Measurements from ENCODE around the gene CERT1. TPM values are rescaled to one million over a fixed set of nuclear protein-coding genes. Genes with fewer than 3 reads are reported as not detected.

CERT1 gene
- total RNA-seq, 1 donor from 2014 or later = 33.1 TPM

- Mint-ChIP-seq H3K4me3 (ENCODE audit: unreplicated experiment) (no peak overlapping the region), H3K36me3 (ENCODE audit: unreplicated experiment) (peaks cover 33% of the 10 kb centered on the region), H3K27ac (ENCODE audit: unreplicated experiment) (no peak overlapping the region), H3K27me3 (ENCODE audit: unreplicated experiment) (no peaks in the 10 kb centered on the region), H3K4me1 (ENCODE audit: unreplicated experiment) (no peaks in the 10 kb centered on the region), H3K9me3 (ENCODE audit: unreplicated experiment) (peaks cover 45% of the 10 kb centered on the region)
- DNase-seq (ENCODE audit: extremely low spot score, unreplicated experiment) = no peak
- no peak for TF ChIP-seq CTCF (IDR thresholded peaks at IDR 0.05)
Observed at GRCh38 chr5:75482482-75482881, 28.9 kb downstream of the CERT1 start.

- no peaks in the 10 kb centered on the region for H3K27me3 Mint-ChIP-seq (ENCODE audit: unreplicated experiment)
- DNase-seq (ENCODE audit: extremely low spot score, unreplicated experiment) = no peak
- no peak for TF ChIP-seq CTCF (IDR thresholded peaks at IDR 0.05)
- H3K9me3 Mint-ChIP-seq (ENCODE audit: unreplicated experiment) = peaks cover 31% of the 10 kb centered on the region
- H3K36me3 Mint-ChIP-seq (ENCODE audit: unreplicated experiment) = peaks cover 22% of the 10 kb centered on the region
- no peak overlapping the region for H3K27ac Mint-ChIP-seq (ENCODE audit: unreplicated experiment)
- H3K4me1 Mint-ChIP-seq (ENCODE audit: unreplicated experiment) = no peaks in the 10 kb centered on the region
- no peak overlapping the region for H3K4me3 Mint-ChIP-seq (ENCODE audit: unreplicated experiment)
Observed at GRCh38 chr5:75481024-75481423, 30.4 kb downstream of the CERT1 start.

GRCh38 chr5:75475364-75475763, 36.1 kb downstream of the CERT1 start:
- peaks cover 2% of the 10 kb centered on the region for H3K4me1 Mint-ChIP-seq (ENCODE audit: unreplicated experiment)
- H3K9me3 Mint-ChIP-seq (ENCODE audit: unreplicated experiment) = peaks cover 8% of the 10 kb centered on the region
- no peaks in the 10 kb centered on the region for H3K27me3 Mint-ChIP-seq (ENCODE audit: unreplicated experiment)
- H3K4me3 Mint-ChIP-seq (ENCODE audit: unreplicated experiment) = no peak overlapping the region
- no peak for DNase-seq (ENCODE audit: extremely low spot score, unreplicated experiment)
- H3K27ac Mint-ChIP-seq (ENCODE audit: unreplicated experiment) = no peak overlapping the region
- TF ChIP-seq CTCF (IDR thresholded peaks at IDR 0.05) = no peak
- peaks cover 2% of the 10 kb centered on the region for H3K36me3 Mint-ChIP-seq (ENCODE audit: unreplicated experiment)

GRCh38 chr5:75473463-75473862, 38.0 kb downstream of the CERT1 start:
- H3K4me3 Mint-ChIP-seq (ENCODE audit: unreplicated experiment) = no peak overlapping the region
- H3K27ac Mint-ChIP-seq (ENCODE audit: unreplicated experiment) = no peak overlapping the region
- H3K9me3 Mint-ChIP-seq (ENCODE audit: unreplicated experiment) = peaks cover 24% of the 10 kb centered on the region
- no peaks in the 10 kb centered on the region for H3K27me3 Mint-ChIP-seq (ENCODE audit: unreplicated experiment)
- peaks cover 2% of the 10 kb centered on the region for H3K4me1 Mint-ChIP-seq (ENCODE audit: unreplicated experiment)
- peaks cover 15% of the 10 kb centered on the region for H3K36me3 Mint-ChIP-seq (ENCODE audit: unreplicated experiment)
- DNase-seq (ENCODE audit: extremely low spot score, unreplicated experiment) = no peak
- TF ChIP-seq CTCF (IDR thresholded peaks at IDR 0.05) = no peak

- no peak overlapping the region for H3K27ac Mint-ChIP-seq (ENCODE audit: unreplicated experiment)
- peaks cover 26% of the 10 kb centered on the region for H3K9me3 Mint-ChIP-seq (ENCODE audit: unreplicated experiment)
- H3K4me3 Mint-ChIP-seq (ENCODE audit: unreplicated experiment) = no peak overlapping the region
- peaks cover 2% of the 10 kb centered on the region for H3K4me1 Mint-ChIP-seq (ENCODE audit: unreplicated experiment)
- H3K36me3 Mint-ChIP-seq (ENCODE audit: unreplicated experiment) = peaks cover 16% of the 10 kb centered on the region
- DNase-seq (ENCODE audit: extremely low spot score, unreplicated experiment) = no peak
- H3K27me3 Mint-ChIP-seq (ENCODE audit: unreplicated experiment) = no peaks in the 10 kb centered on the region
- TF ChIP-seq CTCF (IDR thresholded peaks at IDR 0.05) = no peak
Observed at GRCh38 chr5:75472973-75473372, 38.5 kb downstream of the CERT1 start.

All from osteocyte (in vitro differentiated cells).